NCI-H526 (cell line): ENCODE results near the gene ZBTB8OS.
A peak's percentile ranks its signal among the peaks of the same experiment; 100 is the strongest.
"Not testable (repeated sequence)": the region's sequence is repeated elsewhere in the genome, so short reads cannot be mapped to it uniquely, and the experiment has no call there.

ENCODE experiments used
- DNase-seq, 2 experiments: peaks; one replicate each; lab custom pipeline; 2025; lab: John Stamatoyannopoulos, UW

Gene ZBTB8OS

DNA sequence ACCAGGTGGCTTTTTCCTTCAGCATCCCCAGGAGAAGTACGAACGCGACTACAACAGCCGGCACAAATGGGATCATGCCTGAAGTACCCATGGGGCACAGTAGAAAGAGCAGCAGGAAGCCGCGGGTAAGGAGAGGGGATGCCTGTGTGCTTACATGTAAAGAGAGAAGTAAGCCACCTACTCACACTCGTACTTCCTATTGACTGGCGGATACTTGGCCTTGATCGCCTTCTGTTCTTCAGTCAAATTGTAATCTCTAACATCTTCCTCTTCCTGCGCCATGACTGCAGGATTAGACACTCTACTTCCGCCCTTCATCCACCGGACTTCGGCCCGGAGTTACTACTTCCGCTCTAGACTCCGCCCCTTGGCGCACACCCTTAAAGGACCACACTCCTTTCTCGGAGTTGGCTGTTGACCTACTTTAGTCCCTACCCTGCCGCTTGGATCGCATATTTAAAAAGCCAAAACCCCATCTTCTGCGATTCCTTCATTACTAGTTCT, at the start of gene ZBTB8OS:
TSS of gene ZBTB8OS (minus strand) at position 303 of the 504 bp plus-strand sequence. CDS start at position 282, 21 bp downstream.
- peak; percentile 91 to 96 for DNase-seq

- not testable (repeated sequence) for DNase-seq
These were observed 46.6 kb upstream of the ZBTB8OS start for GRCh38 chr1:32696996-32697395.

- no peak for DNase-seq
These were observed 45.7 kb upstream of the ZBTB8OS start for GRCh38 chr1:32696041-32696440.

DNA sequence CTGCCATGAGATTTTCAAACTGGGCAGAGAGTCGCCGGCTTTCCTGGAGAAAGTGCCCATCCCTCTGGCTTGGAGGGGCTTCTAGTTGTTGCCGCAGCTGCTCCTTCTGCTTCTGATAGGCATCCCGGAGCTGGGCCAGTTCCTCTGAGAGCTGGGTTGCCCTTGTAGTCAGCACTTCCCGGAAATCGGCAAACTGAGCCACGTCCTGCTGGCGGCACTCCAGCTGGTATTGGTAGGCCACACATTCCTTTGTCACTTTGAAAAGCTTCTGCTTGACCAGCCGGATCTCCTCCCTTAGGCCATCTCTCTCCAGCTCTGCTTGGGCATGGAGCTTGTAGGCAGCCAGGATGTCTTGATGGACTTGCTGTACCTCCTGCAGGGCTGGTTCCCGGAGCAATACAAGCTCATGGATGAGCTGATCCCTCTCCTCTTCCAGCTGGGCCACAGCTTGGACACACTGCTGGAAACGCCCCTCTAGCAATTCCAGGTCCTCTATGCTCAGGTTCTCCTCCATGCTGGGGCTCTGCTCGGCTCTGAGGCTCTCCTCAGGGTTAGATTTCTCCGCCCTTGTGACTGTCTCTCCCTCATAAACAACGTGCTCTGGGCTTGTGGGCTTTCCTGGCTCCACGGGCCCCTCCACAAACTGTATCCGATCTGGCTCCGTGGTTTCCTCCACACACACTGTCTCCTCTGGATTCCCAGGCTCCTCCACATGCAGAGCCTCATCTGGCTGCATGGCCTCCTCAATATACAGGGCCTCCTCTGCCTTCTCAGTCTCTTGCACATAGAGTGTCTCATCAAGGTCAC, 45.0 kb upstream of the ZBTB8OS start:
- no peak for DNase-seq

- no peak for DNase-seq
These were observed 43.3 kb upstream of the ZBTB8OS start for GRCh38 chr1:32693455-32694174.

GRCh38 chr1:32686387-32686786, 36.0 kb upstream of the ZBTB8OS start:
- DNase-seq, result no peak

DNA sequence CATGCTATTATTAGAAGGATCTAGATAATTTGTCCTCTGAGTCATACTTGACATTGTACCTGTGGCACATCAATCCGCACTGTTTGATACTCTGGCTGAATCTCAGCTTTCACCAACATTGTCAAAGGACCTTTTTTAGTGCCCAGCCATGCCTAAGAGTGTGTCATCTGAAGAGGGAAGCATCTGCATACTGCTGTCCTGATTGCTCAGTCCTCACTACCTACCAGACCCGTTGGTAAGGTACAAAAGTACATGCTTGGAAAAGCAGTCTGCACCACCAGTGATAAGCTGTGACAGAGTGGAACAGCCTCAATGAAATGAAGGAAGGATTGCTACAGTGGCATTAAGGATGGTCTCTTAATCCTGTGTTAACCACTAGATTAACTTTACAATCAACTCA, 35.1 kb upstream of the ZBTB8OS start:
- DNase-seq, result no peak

- no peak for DNase-seq
These were observed 33.9 kb upstream of the ZBTB8OS start for GRCh38 chr1:32684167-32684811.

DNA sequence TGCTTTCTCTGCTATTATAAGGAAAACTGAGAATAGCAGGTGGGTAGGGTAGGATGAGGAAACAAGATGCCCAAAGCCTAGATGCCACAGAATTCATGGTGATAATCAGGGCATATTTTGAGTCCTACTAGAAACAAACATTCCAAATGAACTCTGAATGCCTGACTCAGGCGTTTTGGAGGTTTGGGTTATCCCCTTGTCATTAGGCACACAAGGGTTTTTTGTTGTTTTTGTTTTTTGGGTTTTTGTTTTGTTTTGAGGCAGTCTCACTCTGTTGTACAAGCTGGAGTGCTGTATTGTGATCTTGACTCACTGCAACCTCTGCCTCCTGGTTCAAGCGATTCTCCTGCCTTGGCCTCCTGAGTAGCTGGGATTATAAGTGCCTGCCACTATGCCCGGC, 33.0 kb upstream of the ZBTB8OS start:
- no peak for DNase-seq

- no peak for DNase-seq
These were observed 31.6 kb upstream of the ZBTB8OS start for GRCh38 chr1:32681999-32682398.

DNA sequence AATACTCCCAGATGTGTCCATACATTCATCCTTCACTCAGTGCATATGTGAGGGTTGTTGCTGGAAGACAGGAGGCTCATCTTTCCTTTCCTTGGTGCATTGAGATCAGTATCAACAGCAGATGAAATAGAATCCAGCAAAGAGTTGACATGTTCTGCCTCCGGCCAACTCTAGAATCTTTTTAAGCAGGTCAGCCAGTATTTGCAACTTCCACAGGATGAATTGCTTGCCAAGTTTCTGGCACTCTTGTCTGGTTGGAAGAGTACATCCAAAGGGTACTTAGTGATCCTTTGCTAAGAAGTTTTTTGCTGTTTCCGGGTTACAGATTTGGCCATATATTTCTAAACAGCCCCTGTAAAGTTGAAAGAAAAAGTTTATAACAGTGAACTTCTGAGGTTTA, 31.2 kb upstream of the ZBTB8OS start:
- no peak for DNase-seq

DNA sequence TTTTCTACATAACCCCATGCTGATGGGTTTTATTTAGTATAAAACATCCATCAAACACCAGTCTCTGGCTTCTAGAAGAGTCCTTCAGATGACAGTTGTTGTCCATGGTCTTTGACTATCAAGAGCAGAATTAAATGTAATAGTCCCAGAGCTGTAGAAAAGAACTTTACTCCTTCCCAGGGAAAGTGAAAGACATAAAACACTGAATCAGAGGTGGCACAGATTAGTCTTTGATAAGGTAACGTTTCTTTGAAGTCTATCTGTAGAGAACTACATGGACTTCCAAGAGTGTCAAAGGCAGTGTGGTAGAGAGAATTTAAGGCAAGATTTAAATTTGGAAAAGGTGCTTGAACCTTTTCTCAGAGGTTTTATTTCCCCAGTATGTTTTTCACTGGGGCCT, 30.3 kb upstream of the ZBTB8OS start:
- DNase-seq, result no peak

DNA sequence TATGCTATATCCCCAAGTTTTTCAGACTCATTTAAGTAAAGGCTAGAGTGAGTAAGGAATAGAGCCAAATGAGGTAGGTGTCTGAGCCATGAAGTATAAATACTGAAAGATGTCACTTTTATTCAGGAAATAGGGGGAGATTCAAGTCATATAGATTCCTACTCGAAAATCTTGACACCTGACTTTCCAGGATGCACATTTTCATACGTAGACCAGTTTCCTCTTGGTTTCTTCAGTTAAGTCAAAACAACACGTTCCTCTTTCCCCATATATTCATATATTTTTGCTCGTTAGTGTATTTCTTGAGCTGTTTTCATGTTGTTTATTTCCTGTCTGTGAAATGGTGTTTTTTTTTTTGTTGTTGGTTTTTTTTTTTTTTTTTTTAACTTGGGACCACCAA, 29.6 kb upstream of the ZBTB8OS start:
- DNase-seq, result not testable (repeated sequence)

DNA sequence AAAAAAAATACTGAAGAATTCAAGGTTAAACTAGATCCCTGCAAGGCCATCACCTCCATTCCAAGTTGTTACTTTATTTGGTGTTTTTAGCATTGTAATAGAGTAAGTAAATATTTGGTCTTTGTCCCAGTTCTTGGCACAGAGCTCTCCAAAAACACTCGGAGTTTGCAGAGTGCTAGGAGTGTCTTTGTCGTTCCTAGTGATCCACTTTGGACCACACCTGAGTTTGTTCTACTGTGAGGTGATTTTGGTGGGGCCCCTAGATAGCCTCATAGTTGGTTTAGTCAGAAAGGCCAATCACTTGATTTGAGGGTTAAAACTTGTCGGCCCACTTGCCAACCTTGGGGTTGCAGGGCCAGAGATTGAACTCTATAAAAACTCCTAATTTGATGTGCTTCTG, 26.6 kb upstream of the ZBTB8OS start:
- DNase-seq, result no peak

GRCh38 chr1:32668716-32669115, 18.4 kb upstream of the ZBTB8OS start:
- DNase-seq, result not testable (repeated sequence)

- DNase-seq, result no peak
These were observed 16.7 kb upstream of the ZBTB8OS start for GRCh38 chr1:32666901-32667566.

- no peak for DNase-seq
These were observed 15.6 kb upstream of the ZBTB8OS start for GRCh38 chr1:32665915-32666314.

- no peak for DNase-seq
These were observed 9.2 kb upstream of the ZBTB8OS start for GRCh38 chr1:32659581-32659980.

DNA sequence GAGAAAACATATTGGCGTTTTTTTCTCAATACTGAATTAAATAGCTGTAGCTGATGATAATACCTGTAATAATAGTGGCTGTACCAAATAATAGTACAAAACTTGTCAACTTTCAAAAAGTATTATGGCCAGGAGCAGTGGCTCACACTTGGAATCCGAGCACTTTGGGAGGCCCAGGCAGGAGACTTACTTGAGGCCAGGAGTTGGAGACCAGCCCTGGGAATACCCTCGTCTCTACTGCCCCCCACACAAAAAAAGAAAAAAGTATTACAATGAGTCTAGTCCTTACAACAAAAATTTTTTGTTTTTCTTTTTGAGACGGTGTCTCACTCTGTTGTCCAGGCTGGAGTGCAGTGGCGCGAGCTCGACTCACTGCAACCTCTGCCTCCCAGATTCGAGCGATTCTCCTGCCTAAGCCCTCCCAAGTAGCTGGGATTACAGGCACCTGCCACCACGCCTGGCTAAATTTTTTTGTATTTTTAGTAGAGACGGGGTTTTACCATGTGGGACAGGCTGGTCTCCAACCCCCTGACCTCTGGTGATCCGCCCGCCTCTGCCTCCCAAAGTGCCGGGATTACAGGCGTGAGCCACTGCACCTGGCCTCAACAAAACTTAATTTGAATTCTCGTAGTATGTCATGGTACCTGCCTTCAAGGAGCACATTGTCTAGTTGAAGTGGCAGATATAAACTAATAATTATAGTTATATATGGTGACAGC, 2.1 kb upstream of the ZBTB8OS start:
- no peak for DNase-seq

DNA sequence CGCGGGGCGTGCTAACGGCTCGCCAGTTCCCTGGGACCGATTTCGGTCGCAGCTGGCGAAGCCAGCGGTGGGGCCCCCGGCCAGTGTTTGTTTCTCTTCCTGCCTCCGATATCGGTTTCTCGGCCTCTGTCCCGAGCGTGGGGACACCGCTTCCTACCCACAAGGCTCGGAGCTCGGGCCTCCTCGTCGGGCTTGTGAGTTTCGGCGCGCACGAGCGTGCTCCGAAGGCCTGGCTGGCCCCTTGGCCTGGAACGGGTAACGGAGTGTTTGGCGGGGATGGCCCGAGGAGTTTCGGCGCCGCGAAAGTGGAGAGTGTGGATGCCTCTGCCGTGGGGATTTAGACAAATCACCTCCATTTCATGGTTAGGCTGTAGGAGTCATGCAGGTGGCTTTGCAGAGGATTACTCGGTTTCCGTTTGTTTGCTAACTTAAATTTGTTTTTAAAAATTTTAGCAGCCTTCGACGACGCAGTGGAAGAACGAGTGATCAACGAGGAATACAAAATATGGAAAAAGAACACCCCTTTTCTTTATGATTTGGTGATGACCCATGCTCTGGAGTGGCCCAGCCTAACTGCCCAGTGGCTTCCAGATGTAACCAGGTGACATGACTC, 1.2 kb upstream of the ZBTB8OS start:
- DNase-seq, result peak in 1 of 2 experiments; percentile 69
